Measurements from ENCODE around the gene RDH14.

RDH14 gene

GRCh38 chr2:18518116-18519111 lies 42.0 kb downstream of the RDH14 start:
- H3F3A ChIP-seq (ENCODE audit: control insufficient read depth, insufficient read depth) = no peaks in the 10 kb centered on the region
- no peaks in the 10 kb centered on the region for H3K9me3 ChIP-seq (ENCODE audit: control insufficient read depth, insufficient read depth, low read length)
- no peaks in the 10 kb centered on the region for H3K27me3 ChIP-seq (ENCODE audit: control insufficient read depth, low read length)
- TF ChIP-seq EZH2phosphoT487 (IDR thresholded peaks at IDR 0.05; ENCODE audit: borderline replicate concordance, low read length) (no peak), CTCF (IDR thresholded peaks at IDR 0.05; ENCODE audit: low read depth, low read length, poor library complexity, severe bottlenecking) (no peak)
- H3K4me1 ChIP-seq (ENCODE audit: control insufficient read depth, low read length) = no peaks in the 10 kb centered on the region
- no peaks in the 10 kb centered on the region for H3K9me2 ChIP-seq (replicated peaks; ENCODE audit: control insufficient read depth, low read length)
- no peak overlapping the region for H3K27ac ChIP-seq (ENCODE audit: low read depth, low read length)
- H3K79me2 ChIP-seq (ENCODE audit: control insufficient read depth, low read length) = no peaks in the 10 kb centered on the region
- no peaks in the 10 kb centered on the region for H3K36me3 ChIP-seq (ENCODE audit: control insufficient read depth, low read length)
- H4K20me1 ChIP-seq (ENCODE audit: control insufficient read depth, insufficient read depth, low read depth, low read length) = no peaks in the 10 kb centered on the region
- no peak overlapping the region for H3K4me3 ChIP-seq (ENCODE audit: low read length)
- H3K4me2 ChIP-seq (ENCODE audit: low read length) = no peak overlapping the region

- H3K4me3 ChIP-seq (ENCODE audit: low read length) = no peak overlapping the region
- H4K20me1 ChIP-seq (ENCODE audit: control insufficient read depth, insufficient read depth, low read depth, low read length) = no peaks in the 10 kb centered on the region
- no peak overlapping the region for H3K4me2 ChIP-seq (ENCODE audit: low read length)
- H3K27ac ChIP-seq (ENCODE audit: low read depth, low read length) = no peak overlapping the region
- no peaks in the 10 kb centered on the region for H3K9me2 ChIP-seq (replicated peaks; ENCODE audit: control insufficient read depth, low read length)
- no peaks in the 10 kb centered on the region for H3K79me2 ChIP-seq (ENCODE audit: control insufficient read depth, low read length)
- no peaks in the 10 kb centered on the region for H3K27me3 ChIP-seq (ENCODE audit: control insufficient read depth, low read length)
- H3K4me1 ChIP-seq (ENCODE audit: control insufficient read depth, low read length) = no peaks in the 10 kb centered on the region
- TF ChIP-seq CTCF (IDR thresholded peaks at IDR 0.05; ENCODE audit: low read depth, low read length, poor library complexity, severe bottlenecking) (no peak), EZH2phosphoT487 (IDR thresholded peaks at IDR 0.05; ENCODE audit: borderline replicate concordance, low read length) (no peak)
- H3K36me3 ChIP-seq (ENCODE audit: control insufficient read depth, low read length) = no peaks in the 10 kb centered on the region
- no peaks in the 10 kb centered on the region for H3F3A ChIP-seq (ENCODE audit: control insufficient read depth, insufficient read depth)
- H3K9me3 ChIP-seq (ENCODE audit: control insufficient read depth, insufficient read depth, low read length) = no peaks in the 10 kb centered on the region
These were observed 43.1 kb downstream of the RDH14 start for GRCh38 chr2:18517386-18517785.

- Histone ChIP-seq H3K9me3 (ENCODE audit: control insufficient read depth, insufficient read depth, low read length) (no peaks in the 10 kb centered on the region), H3K4me2 (ENCODE audit: low read length) (no peak overlapping the region), H3F3A (ENCODE audit: control insufficient read depth, insufficient read depth) (no peaks in the 10 kb centered on the region), H4K20me1 (ENCODE audit: control insufficient read depth, insufficient read depth, low read depth, low read length) (no peaks in the 10 kb centered on the region), H3K27me3 (ENCODE audit: control insufficient read depth, low read length) (no peaks in the 10 kb centered on the region), H3K36me3 (ENCODE audit: control insufficient read depth, low read length) (no peaks in the 10 kb centered on the region), H3K9me2 (replicated peaks; ENCODE audit: control insufficient read depth, low read length) (no peaks in the 10 kb centered on the region), H3K4me3 (ENCODE audit: low read length) (no peak overlapping the region), H3K27ac (ENCODE audit: low read depth, low read length) (no peak overlapping the region), H3K79me2 (ENCODE audit: control insufficient read depth, low read length) (no peaks in the 10 kb centered on the region), H3K4me1 (ENCODE audit: control insufficient read depth, low read length) (no peaks in the 10 kb centered on the region)
- TF ChIP-seq CTCF (IDR thresholded peaks at IDR 0.05; ENCODE audit: low read depth, low read length, poor library complexity, severe bottlenecking) = no peak
- no peak for TF ChIP-seq EZH2phosphoT487 (IDR thresholded peaks at IDR 0.05; ENCODE audit: borderline replicate concordance, low read length)
These were observed 44.3 kb downstream of the RDH14 start for GRCh38 chr2:18516112-18516511.

All from DOHH2 (cell line).